Measurements from ENCODE around the gene MTMR10. TPM values are rescaled to one million over a fixed set of nuclear protein-coding genes. Genes with fewer than 3 reads are reported as not detected.

Gene MTMR10
- total RNA-seq, 1 experiment from 2014 or later, result 5.0 TPM

DNA sequence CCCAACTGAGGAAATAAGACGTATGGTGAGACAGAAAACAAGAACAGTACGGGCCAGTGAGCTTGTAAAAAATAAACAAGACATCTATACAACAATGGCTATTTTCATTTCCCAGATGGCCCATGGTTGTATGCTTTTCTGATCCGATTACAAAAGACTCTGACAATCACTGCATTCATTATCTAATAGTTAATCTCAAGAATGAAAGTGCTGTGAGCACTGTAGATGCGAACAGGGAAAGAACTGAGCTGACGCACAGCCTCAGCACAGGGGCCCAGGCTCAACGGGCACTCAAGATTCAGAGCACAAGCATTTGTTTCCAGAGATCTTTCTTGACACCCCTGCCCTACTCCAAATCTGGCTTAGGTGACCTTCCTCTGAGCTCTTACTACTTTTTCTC, 6.9 kb downstream of the MTMR10 start:
- Mint-ChIP-seq H3K4me1 (ENCODE audit: low read depth, unreplicated experiment) (no peaks in the 10 kb centered on the region), H3K9me3 (ENCODE audit: low read depth, unreplicated experiment) (no peaks in the 10 kb centered on the region), H3K36me3 (ENCODE audit: insufficient read depth, unreplicated experiment) (no peaks in the 10 kb centered on the region), H3K4me3 (ENCODE audit: low read depth, unreplicated experiment) (no peak overlapping the region), H3K27me3 (ENCODE audit: unreplicated experiment) (no peaks in the 10 kb centered on the region), H3K27ac (ENCODE audit: unreplicated experiment) (no peak overlapping the region)
- CTCF ChIA-PET, result no interaction called here
- TF ChIP-seq, protein P1, sequence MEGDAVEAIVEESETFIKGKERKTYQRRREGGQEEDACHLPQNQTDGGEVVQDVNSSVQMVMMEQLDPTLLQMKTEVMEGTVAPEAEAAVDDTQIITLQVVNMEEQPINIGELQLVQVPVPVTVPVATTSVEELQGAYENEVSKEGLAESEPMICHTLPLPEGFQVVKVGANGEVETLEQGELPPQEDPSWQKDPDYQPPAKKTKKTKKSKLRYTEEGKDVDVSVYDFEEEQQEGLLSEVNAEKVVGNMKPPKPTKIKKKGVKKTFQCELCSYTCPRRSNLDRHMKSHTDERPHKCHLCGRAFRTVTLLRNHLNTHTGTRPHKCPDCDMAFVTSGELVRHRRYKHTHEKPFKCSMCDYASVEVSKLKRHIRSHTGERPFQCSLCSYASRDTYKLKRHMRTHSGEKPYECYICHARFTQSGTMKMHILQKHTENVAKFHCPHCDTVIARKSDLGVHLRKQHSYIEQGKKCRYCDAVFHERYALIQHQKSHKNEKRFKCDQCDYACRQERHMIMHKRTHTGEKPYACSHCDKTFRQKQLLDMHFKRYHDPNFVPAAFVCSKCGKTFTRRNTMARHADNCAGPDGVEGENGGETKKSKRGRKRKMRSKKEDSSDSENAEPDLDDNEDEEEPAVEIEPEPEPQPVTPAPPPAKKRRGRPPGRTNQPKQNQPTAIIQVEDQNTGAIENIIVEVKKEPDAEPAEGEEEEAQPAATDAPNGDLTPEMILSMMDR (IDR thresholded peaks at IDR 0.05; ENCODE audit: unreplicated experiment), result no peak
- no TSS peak for BruUV-seq (replicated peaks)
- no peak for DNase-seq
- intact Hi-C loops (cut with micrococcal nuclease; ENCODE audit: unreplicated experiment), result no loop called here

DNA sequence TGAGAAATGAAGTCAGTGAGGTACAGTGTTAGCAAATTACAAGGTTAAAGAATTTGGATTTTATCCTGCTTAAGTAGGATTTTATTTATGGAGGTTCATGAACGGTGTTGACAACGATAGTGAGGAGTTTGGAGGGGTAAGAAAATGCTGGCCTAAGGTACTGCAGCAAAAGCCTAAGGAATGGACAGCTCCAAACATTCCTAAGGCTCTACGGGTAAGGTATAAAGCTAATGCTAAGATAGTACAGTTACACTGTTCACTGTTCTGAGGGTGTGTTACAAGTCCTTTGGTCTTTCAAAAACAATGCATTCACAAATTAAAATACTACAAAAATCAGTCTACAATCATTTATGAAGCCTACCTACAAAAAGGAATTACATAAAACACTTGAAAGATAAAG, 7.3 kb downstream of the MTMR10 start:
- BruUV-seq (replicated peaks), result no TSS peak
- CTCF ChIA-PET, result no interaction called here
- intact Hi-C loops (cut with micrococcal nuclease; ENCODE audit: unreplicated experiment), result no loop called here
- H3K36me3 Mint-ChIP-seq (ENCODE audit: insufficient read depth, unreplicated experiment), result no peaks in the 10 kb centered on the region
- TF ChIP-seq, protein P1 (IDR thresholded peaks at IDR 0.05; ENCODE audit: unreplicated experiment), result no peak
- no peak for DNase-seq
- no peaks in the 10 kb centered on the region for H3K9me3 Mint-ChIP-seq (ENCODE audit: low read depth, unreplicated experiment)
- H3K4me3 Mint-ChIP-seq (ENCODE audit: low read depth, unreplicated experiment), result no peak overlapping the region
- no peaks in the 10 kb centered on the region for H3K4me1 Mint-ChIP-seq (ENCODE audit: low read depth, unreplicated experiment)
- H3K27ac Mint-ChIP-seq (ENCODE audit: unreplicated experiment), result no peak overlapping the region
- H3K27me3 Mint-ChIP-seq (ENCODE audit: unreplicated experiment), result no peaks in the 10 kb centered on the region

DNA sequence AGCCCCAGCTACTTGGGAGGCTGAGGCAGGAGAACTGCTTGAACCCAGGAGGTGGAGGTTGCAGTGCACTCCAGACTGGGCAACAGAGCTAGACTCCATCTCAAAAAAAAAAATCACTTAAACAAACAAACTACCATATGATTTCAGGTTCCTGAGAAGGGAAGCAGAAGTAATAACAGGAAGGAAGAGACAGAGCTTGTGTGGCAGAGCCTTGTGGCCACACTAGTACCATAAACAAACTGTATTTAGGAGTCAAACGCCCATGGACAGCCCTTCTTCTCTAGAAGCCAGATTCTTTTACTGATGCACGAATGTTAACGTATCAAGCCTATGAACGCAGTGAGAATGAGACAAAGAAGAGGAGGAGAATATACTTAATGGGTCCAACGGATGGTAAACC, 12.0 kb downstream of the MTMR10 start:
- BruUV-seq (replicated peaks), result no TSS peak
- H3K4me1 Mint-ChIP-seq (ENCODE audit: low read depth, unreplicated experiment), result no peaks in the 10 kb centered on the region
- H3K27ac Mint-ChIP-seq (ENCODE audit: unreplicated experiment), result no peak overlapping the region
- CTCF ChIA-PET, result no interaction called here
- H3K36me3 Mint-ChIP-seq (ENCODE audit: insufficient read depth, unreplicated experiment), result no peaks in the 10 kb centered on the region
- DNase-seq, result no peak
- no peak overlapping the region for H3K4me3 Mint-ChIP-seq (ENCODE audit: low read depth, unreplicated experiment)
- no peaks in the 10 kb centered on the region for H3K27me3 Mint-ChIP-seq (ENCODE audit: unreplicated experiment)
- TF ChIP-seq, protein P1 (IDR thresholded peaks at IDR 0.05; ENCODE audit: unreplicated experiment), result no peak
- H3K9me3 Mint-ChIP-seq (ENCODE audit: low read depth, unreplicated experiment), result no peaks in the 10 kb centered on the region
- intact Hi-C loops (cut with micrococcal nuclease; ENCODE audit: unreplicated experiment), result no loop called here

DNA sequence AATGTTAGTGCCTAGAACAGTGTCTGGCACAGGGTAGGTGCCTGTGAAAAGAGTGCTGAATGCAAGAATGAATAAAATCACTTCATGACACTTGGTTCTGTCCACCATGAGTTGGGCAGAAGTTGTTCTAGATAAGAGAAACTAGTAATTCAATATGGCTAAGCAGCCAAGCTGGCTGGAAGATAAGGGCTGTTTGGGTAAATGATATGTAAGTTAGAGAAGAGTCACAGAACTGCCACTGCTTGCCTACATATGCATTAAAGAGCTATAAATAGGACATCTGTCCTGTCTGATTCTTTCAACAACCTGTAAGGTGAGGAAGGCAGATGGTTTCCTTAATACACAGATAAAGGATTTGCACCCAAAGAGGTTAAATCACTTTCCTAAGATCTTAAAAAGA, 13.1 kb downstream of the MTMR10 start:
- no peak for DNase-seq
- Mint-ChIP-seq H3K4me1 (ENCODE audit: low read depth, unreplicated experiment) (no peaks in the 10 kb centered on the region), H3K27me3 (ENCODE audit: unreplicated experiment) (no peaks in the 10 kb centered on the region), H3K9me3 (ENCODE audit: low read depth, unreplicated experiment) (no peaks in the 10 kb centered on the region), H3K27ac (ENCODE audit: unreplicated experiment) (no peak overlapping the region), H3K4me3 (ENCODE audit: low read depth, unreplicated experiment) (no peak overlapping the region), H3K36me3 (ENCODE audit: insufficient read depth, unreplicated experiment) (no peaks in the 10 kb centered on the region)
- intact Hi-C loops (cut with micrococcal nuclease; ENCODE audit: unreplicated experiment), result no loop called here
- CTCF ChIA-PET, result no interaction called here
- no TSS peak for BruUV-seq (replicated peaks)
- TF ChIP-seq, protein P1 (IDR thresholded peaks at IDR 0.05; ENCODE audit: unreplicated experiment), result no peak

DNA sequence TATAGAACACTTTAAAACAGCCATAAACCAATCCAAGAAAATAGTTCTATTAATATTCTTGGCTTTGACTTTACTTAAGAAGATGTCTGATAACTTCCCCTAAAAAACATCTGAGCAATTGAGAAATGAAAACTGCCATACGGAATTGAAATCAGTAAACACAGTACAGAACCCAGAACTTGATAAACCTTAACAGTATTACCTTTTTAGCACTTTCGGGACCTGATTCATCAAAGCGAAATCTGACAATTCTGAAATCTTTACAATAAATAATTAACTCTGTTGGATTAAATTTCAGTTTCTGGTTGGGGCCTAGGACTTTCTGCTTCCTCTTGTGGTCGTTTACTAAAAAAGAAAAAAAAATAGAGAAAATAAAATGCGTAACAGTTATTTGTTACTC, 17.3 kb downstream of the MTMR10 start:
- no peak overlapping the region for H3K27ac Mint-ChIP-seq (ENCODE audit: unreplicated experiment)

More for the DNA sequence above, 17.3 kb downstream of the MTMR10 start:
- H3K9me3 Mint-ChIP-seq (ENCODE audit: low read depth, unreplicated experiment), result no peaks in the 10 kb centered on the region
- no peaks in the 10 kb centered on the region for H3K36me3 Mint-ChIP-seq (ENCODE audit: insufficient read depth, unreplicated experiment)
- H3K4me1 Mint-ChIP-seq (ENCODE audit: low read depth, unreplicated experiment), result no peaks in the 10 kb centered on the region
- CTCF ChIA-PET, result no interaction called here
- intact Hi-C loops (cut with micrococcal nuclease; ENCODE audit: unreplicated experiment), result no loop called here
- H3K27me3 Mint-ChIP-seq (ENCODE audit: unreplicated experiment), result no peaks in the 10 kb centered on the region
- TF ChIP-seq, protein P1 (IDR thresholded peaks at IDR 0.05; ENCODE audit: unreplicated experiment), result no peak
- DNase-seq, result no peak
- no peak overlapping the region for H3K4me3 Mint-ChIP-seq (ENCODE audit: low read depth, unreplicated experiment)
- no TSS peak for BruUV-seq (replicated peaks)

Data from Calu3 (cell line).